HEK293 (cell line): ENCODE data around the gene NXN.
"Not testable (repeated sequence)": the region's sequence is repeated elsewhere in the genome, so short reads cannot be mapped to it uniquely, and the experiment has no call there.

Experiments
- CTCF ChIA-PET: fragments of 350-600 bp; formaldehyde crosslinking; extraction: SDS; loops from one replicate; lab custom pipeline; 2021; ENCODE audit warnings: antibody characterized with exemption; lab: Yijun Ruan, JAX
- POLR2A ChIA-PET: fragments of 300-600 bp; formaldehyde crosslinking; extraction: SDS; loops from one replicate; lab custom pipeline; 2020; ENCODE audit warnings: antibody characterized with exemption, inconsistent platforms; lab: Yijun Ruan, JAX
- H3K27ac ChIP-seq: fragments of 200-500 bp; sonication (Bioruptor generic); 2 replicates; pipeline ENCODE4 v1.5.1; 2014; ENCODE audit warnings: low read depth, low read length, control low read depth, inconsistent platforms; ENCODE audit errors: extremely low read depth
- H3K36me3 ChIP-seq, 2 experiments: fragments of 200-500 bp in 1 of 2; sonication (Bioruptor generic) in 1 of 2; 1 replicate in 1 of 2; 2 replicates in 1 of 2; pipeline ENCODE4 v1.5.1; 2014 to 2017; ENCODE audit warnings: inconsistent platforms in 2 of 2, low read length in 2 of 2; ENCODE audit not compliant: control insufficient read depth in 2 of 2, insufficient read depth in 1 of 2
- H3K4me1 ChIP-seq: fragments of 200-500 bp; sonication (Bioruptor generic); 2 replicates; pipeline ENCODE4 v1.5.1; 2014; ENCODE audit warnings: mild to moderate bottlenecking, low read length, inconsistent platforms; ENCODE audit not compliant: control insufficient read depth, insufficient read depth
- H3K4me3 ChIP-seq: 2 replicates; pipeline ENCODE4 v1.5.1; 2011; ENCODE audit warnings: low read depth, mild to moderate bottlenecking, control low read depth, low read length, moderate library complexity
- H3K9me3 ChIP-seq: fragments of 200-500 bp; sonication (Bioruptor generic); 2 replicates; pipeline ENCODE4 v1.5.1; 2014; ENCODE audit warnings: low read depth, low read length, inconsistent platforms; ENCODE audit not compliant: control insufficient read depth, insufficient read depth
- BCL6B ChIP-seq: fragments of 450-650 bp; formaldehyde crosslinking; IDR thresholded peaks from 2 replicates; pipeline ENCODE4 v1.5.1; 2017; ENCODE audit warnings: missing biosample characterization, missing genetic modification characterization
- GLI4 ChIP-seq: fragments of 450-650 bp; formaldehyde crosslinking; IDR thresholded peaks from 2 replicates; pipeline ENCODE4 v1.5.1; 2016; ENCODE audit warnings: missing biosample characterization, missing genetic modification characterization
- HIC1 ChIP-seq: fragments of 450-650 bp; formaldehyde crosslinking; IDR thresholded peaks from 2 replicates; pipeline ENCODE4 v1.5.1; 2016; ENCODE audit warnings: missing biosample characterization, missing genetic modification characterization
- HOXD13 ChIP-seq: sonication (generic); formaldehyde crosslinking; IDR thresholded peaks from 2 replicates; pipeline ENCODE4 v1.8.0; 2022; ENCODE audit warnings: missing genetic modification reagents, borderline replicate concordance
- OVOL3 ChIP-seq: fragments of 450-650 bp; formaldehyde crosslinking; IDR thresholded peaks from 2 replicates; pipeline ENCODE4 v1.5.1; 2016; ENCODE audit warnings: missing biosample characterization, missing genetic modification characterization
- REPIN1 ChIP-seq: fragments of 450-650 bp; formaldehyde crosslinking; IDR thresholded peaks from 2 replicates; pipeline ENCODE4 v1.5.1; 2017; ENCODE audit warnings: missing biosample characterization, missing genetic modification characterization, low read depth
- SP2 ChIP-seq: fragments of 450-650 bp; formaldehyde crosslinking; IDR thresholded peaks from 2 replicates; pipeline ENCODE4 v1.5.1; 2016; ENCODE audit warnings: missing biosample characterization, missing genetic modification characterization
- TSHZ1 ChIP-seq: fragments of 450-650 bp; formaldehyde crosslinking; IDR thresholded peaks from 2 replicates; pipeline ENCODE4 v1.5.1; 2016; ENCODE audit warnings: missing biosample characterization, missing genetic modification characterization, borderline replicate concordance
- ZNF155 ChIP-seq: fragments of 450-650 bp; formaldehyde crosslinking; IDR thresholded peaks from 2 replicates; pipeline ENCODE4 v1.5.1; 2016; ENCODE audit warnings: missing biosample characterization, missing genetic modification characterization
- ZNF221 ChIP-seq: fragments of 450-650 bp; formaldehyde crosslinking; IDR thresholded peaks from 2 replicates; pipeline ENCODE4 v1.5.1; 2017; ENCODE audit warnings: missing biosample characterization, missing genetic modification characterization, borderline replicate concordance
- ZNF223 ChIP-seq: fragments of 450-650 bp; formaldehyde crosslinking; IDR thresholded peaks from 2 replicates; pipeline ENCODE4 v1.5.1; 2016; ENCODE audit warnings: missing biosample characterization, missing genetic modification characterization
- ZNF324 ChIP-seq: fragments of 450-650 bp; formaldehyde crosslinking; IDR thresholded peaks from 2 replicates; pipeline ENCODE4 v1.5.1; 2016; ENCODE audit warnings: missing biosample characterization, missing genetic modification characterization
- ZNF433 ChIP-seq: fragments of 450-650 bp; formaldehyde crosslinking; IDR thresholded peaks from 2 replicates; pipeline ENCODE4 v1.5.1; 2016; ENCODE audit warnings: missing biosample characterization, missing genetic modification characterization, low read depth
- ZNF596 ChIP-seq: fragments of 450-650 bp; IDR thresholded peaks from 2 replicates; pipeline ENCODE4 v1.5.0; 2018; ENCODE audit warnings: missing biosample characterization, mild to moderate bottlenecking, missing genetic modification characterization, moderate library complexity
- ZNF623 ChIP-seq: fragments of 450-650 bp; formaldehyde crosslinking; IDR thresholded peaks from 2 replicates; pipeline ENCODE4 v1.5.1; 2016; ENCODE audit warnings: missing biosample characterization, missing genetic modification characterization

The NXN gene

GRCh38 chr17:953767-954166, 25.8 kb downstream of the NXN start:
- Histone ChIP-seq H3K4me3 (no peak overlapping the region), H3K27ac (no peak overlapping the region), H3K36me3 (no peaks in the 10 kb centered on the region), H3K4me1 (peaks cover 21% of the 10 kb centered on the region), H3K9me3 (no peaks in the 10 kb centered on the region)
- CTCF ChIA-PET, result interaction anchor here (0.9 kb wide), 1 partner anchor 27 kb away, joined by 3 read pairs; no protein-coding TSS in a partner anchor
- POLR2A ChIA-PET, result interaction anchor here (0.6 kb wide), 1 partner anchor 19 kb away, joined by 4 read pairs; no protein-coding TSS in a partner anchor
- TF ChIP-seq HOXD13 (no peak), ZNF324 (tag by site-specific recombination) (no peak), ZNF221 (tag by site-specific recombination) (no peak), GLI4 (tag by site-specific recombination) (no peak), TSHZ1 (no peak), ZNF623 (tag by site-specific recombination) (no peak), ZNF433 (tag by site-specific recombination) (no peak), REPIN1 (tag by site-specific recombination) (no peak), BCL6B (tag by site-specific recombination) (no peak), OVOL3 (tag by site-specific recombination) (no peak), HIC1 (tag by site-specific recombination) (no peak), ZNF596 (tag by site-specific recombination) (no peak), SP2 (tag by site-specific recombination) (no peak), ZNF155 (tag by site-specific recombination) (no peak), ZNF223 (tag by site-specific recombination) (no peak)

GRCh38 chr17:952592-952991, 27.0 kb downstream of the NXN start:
- H3K9me3 ChIP-seq, CTCF ChIA-PET, H3K4me3 ChIP-seq, H3K27ac ChIP-seq, POLR2A ChIA-PET, H3K36me3 ChIP-seq: not testable (repeated sequence)
- peaks cover 18% of the 10 kb centered on the region for H3K4me1 ChIP-seq
